IMR-90 (cell line): ENCODE measurements around the gene TMEM184C. TPM values are rescaled to one million over a fixed set of nuclear protein-coding genes. Genes with fewer than 3 reads are reported as not detected.

Experiments used
- ATAC-seq: fragments of 200-7000 bp; cut with Tn5 transposase; 2 replicates; pipeline ENCODE4 v1.9.1; 2020; ENCODE audit warnings: low read depth, mild to moderate bottlenecking, moderate library complexity
- BruUV-seq: library from RNA; stranded (reverse); fragments of 400-500 nt; replicated peaks from 2 replicates; lab custom pipeline; 2021; lab: Mats Ljungman, UMichigan
- CTCF ChIA-PET: fragments of 300-600 bp; formaldehyde crosslinking; extraction: SDS; loops from one replicate; lab custom pipeline; 2021; ENCODE audit warnings: antibody characterized with exemption; lab: Yijun Ruan, JAX
- POLR2A ChIA-PET: fragments of 300-600 bp; sonication (Branson Sonifier 250); formaldehyde crosslinking; loops from one replicate; lab custom pipeline; 2022; ENCODE audit warnings: antibody characterized with exemption; ENCODE audit not compliant: unreplicated experiment; lab: Charles Lee
- DNase-seq: peaks from one replicate; pipeline ENCODE4 v3.0.0; 2013
- H2AFZ ChIP-seq: replicated peaks from 2 replicates; pipeline ENCODE3; 2013; ENCODE audit warnings: low read length, mild to moderate bottlenecking; ENCODE audit not compliant: poor library complexity
- H2AK5ac ChIP-seq: 2 replicates; pipeline ENCODE4 v1.6.1; 2013; ENCODE audit warnings: low read depth, low read length, inconsistent platforms
- H2AK9ac ChIP-seq: replicated peaks from 2 replicates; pipeline ENCODE3; 2013; ENCODE audit warnings: mild to moderate bottlenecking, low read depth, low read length, moderate library complexity; ENCODE audit not compliant: poor library complexity
- H2BK120ac ChIP-seq: 2 replicates; pipeline ENCODE4 v1.6.1; 2013; ENCODE audit warnings: low read depth, low read length, inconsistent platforms
- H2BK15ac ChIP-seq: 3 replicates; pipeline ENCODE4 v1.6.1; 2013; ENCODE audit warnings: low read depth, low read length, inconsistent platforms
- H2BK20ac ChIP-seq: 2 replicates; pipeline ENCODE4 v1.6.1; 2013; ENCODE audit warnings: low read depth, mild to moderate bottlenecking, inconsistent platforms, low read length, moderate library complexity
- H2BK5ac ChIP-seq: 2 replicates; pipeline ENCODE4 v1.6.1; 2013; ENCODE audit warnings: mild to moderate bottlenecking, low read depth, low read length, inconsistent platforms; ENCODE audit not compliant: poor library complexity, severe bottlenecking
- H3K14ac ChIP-seq: replicated peaks from 2 replicates; pipeline ENCODE4 v1.6.1; 2013; ENCODE audit warnings: low read depth, low read length, inconsistent platforms
- H3K18ac ChIP-seq: 2 replicates; pipeline ENCODE4 v1.6.1; 2013; ENCODE audit warnings: low read depth, low read length, control low read depth
- H3K23ac ChIP-seq: 2 replicates; pipeline ENCODE4 v1.6.1; 2013; ENCODE audit warnings: low read depth, low read length, inconsistent platforms
- H3K27ac ChIP-seq: 2 replicates; pipeline ENCODE4 v1.5.1; 2013; ENCODE audit warnings: mild to moderate bottlenecking, control low read depth, low read length; ENCODE audit not compliant: insufficient read depth
- H3K27me3 ChIP-seq: 2 replicates; pipeline ENCODE4 v1.6.1; 2013; ENCODE audit warnings: low read length; ENCODE audit not compliant: control insufficient read depth, insufficient read depth
- H3K36me3 ChIP-seq: 2 replicates; pipeline ENCODE4 v1.6.1; 2013; ENCODE audit warnings: low read length, mixed read lengths; ENCODE audit not compliant: control insufficient read depth, insufficient read depth
- H3K4ac ChIP-seq: 2 replicates; pipeline ENCODE4 v1.6.1; 2013; ENCODE audit warnings: low read depth, low read length, inconsistent platforms
- H3K4me1 ChIP-seq: 2 replicates; pipeline ENCODE4 v1.6.1; 2013; ENCODE audit warnings: low read length, mixed read lengths; ENCODE audit not compliant: control insufficient read depth, insufficient read depth
- H3K4me2 ChIP-seq: 2 replicates; pipeline ENCODE4 v1.6.1; 2013; ENCODE audit warnings: low read depth, mild to moderate bottlenecking, control low read depth, low read length, moderate library complexity
- H3K4me3 ChIP-seq: 2 replicates; pipeline ENCODE4 v1.5.1; 2013; ENCODE audit warnings: low read depth, mild to moderate bottlenecking, control low read depth, low read length, moderate library complexity; ENCODE audit not compliant: insufficient read depth
- H3K56ac ChIP-seq: 2 replicates; pipeline ENCODE4 v1.6.1; 2013; ENCODE audit warnings: low read length, inconsistent platforms; ENCODE audit not compliant: insufficient read depth; ENCODE audit errors: extremely low read depth
- H3K79me1 ChIP-seq, 2 experiments: 2 replicates each; pipeline ENCODE4 v1.6.1; 2013; ENCODE audit warnings: low read length in 2 of 2, inconsistent platforms in 1 of 2, low read depth in 1 of 2
- H3K9ac ChIP-seq: 2 replicates; pipeline ENCODE4 v1.6.1; 2013; ENCODE audit warnings: low read depth, low read length, control low read depth
- H3K9me1 ChIP-seq: 2 replicates; pipeline ENCODE4 v1.6.1; 2013; ENCODE audit warnings: low read length, inconsistent platforms; ENCODE audit not compliant: insufficient read depth
- H3K9me3 ChIP-seq: 2 replicates; pipeline ENCODE4 v1.6.1; 2013; ENCODE audit warnings: low read length; ENCODE audit not compliant: control insufficient read depth, insufficient read depth
- H4K20me1 ChIP-seq: 2 replicates; pipeline ENCODE4 v1.6.1; 2013; ENCODE audit warnings: low read length, inconsistent platforms; ENCODE audit not compliant: insufficient read depth
- H4K5ac ChIP-seq: 2 replicates; pipeline ENCODE4 v1.6.1; 2013; ENCODE audit warnings: mild to moderate bottlenecking, low read depth, low read length, control low read depth
- H4K8ac ChIP-seq, 2 experiments: 2 replicates each; pipeline ENCODE4 v1.6.1; 2013; ENCODE audit warnings: low read depth in 2 of 2, low read length in 2 of 2, control low read depth in 1 of 2, inconsistent platforms in 1 of 2
- H4K91ac ChIP-seq: 2 replicates; pipeline ENCODE4 v1.6.1; 2013; ENCODE audit warnings: low read depth, low read length, inconsistent platforms; ENCODE audit not compliant: insufficient read depth
- BHLHE40 ChIP-seq: fragments of 150-350 bp; IDR thresholded peaks from 2 replicates; pipeline ENCODE4 v1.6.1; 2016; ENCODE audit warnings: mild to moderate bottlenecking, low read depth, low read length
- CEBPB ChIP-seq: IDR thresholded peaks from 2 replicates; pipeline ENCODE4 v1.6.1; 2012; ENCODE audit warnings: low read depth, low read length, improper control_type of control experiment
- CHD1 ChIP-seq: IDR thresholded peaks from 2 replicates; pipeline ENCODE4 v1.6.1; 2012; ENCODE audit warnings: low read depth, low read length, improper control_type of control experiment
- FOS ChIP-seq: fragments of 150-350 bp; IDR thresholded peaks from 2 replicates; pipeline ENCODE4 v1.6.1; 2016; ENCODE audit warnings: low read depth, low read length
- MAZ ChIP-seq: IDR thresholded peaks from 2 replicates; pipeline ENCODE4 v1.6.1; 2012; ENCODE audit warnings: low read depth, mild to moderate bottlenecking, low read length, improper control_type of control experiment, moderate library complexity, borderline replicate concordance
- MXI1 ChIP-seq: IDR thresholded peaks from 2 replicates; pipeline ENCODE4 v1.6.1; 2012; ENCODE audit warnings: low read depth, mild to moderate bottlenecking, low read length, moderate library complexity, borderline replicate concordance
- POLR2A ChIP-seq: IDR thresholded peaks from 2 replicates; pipeline ENCODE4 v1.6.1; 2012; ENCODE audit warnings: mild to moderate bottlenecking, low read depth, low read length
- RCOR1 ChIP-seq: IDR thresholded peaks from 2 replicates; pipeline ENCODE4 v1.6.1; 2012; ENCODE audit warnings: mild to moderate bottlenecking, low read length, improper control_type of control experiment; ENCODE audit not compliant: insufficient replicate concordance
- RFX5 ChIP-seq: IDR thresholded peaks from 2 replicates; pipeline ENCODE4 v1.8.0; 2012; ENCODE audit warnings: low read depth, mild to moderate bottlenecking, low read length, moderate library complexity
- WGBS, 2 experiments: methylation state at CpG; one replicate each; pipeline versions ENCODE4 v1.1.5 to v1.1.7; 2013; ENCODE audit warnings: missing lambda C conversion rate in 2 of 2; ENCODE audit not compliant: insufficient read length in 1 of 2; ENCODE audit errors: extremely low coverage in 2 of 2; 5-methylcytosine and 5-hydroxymethylcytosine counted together
- dilution Hi-C: fragments of 300-500 bp; cut with HindIII; formaldehyde crosslinking; loops from one replicate; pipeline ENCODE4 v1.14.3; 2018; ENCODE audit warnings: low sequenced_read_pairs; ENCODE audit not compliant: unreplicated experiment
- in situ Hi-C: fragments of 300-500 bp; cut with MboI; formaldehyde crosslinking; loops from 3 replicates; pipeline ENCODE4 v1.14.3; 2019; ENCODE audit warnings: low sequenced_read_pairs, inconsistent platforms, mixed read lengths
- intact Hi-C: fragments of 100-400 bp; cut with micrococcal nuclease; formaldehyde crosslinking; loops from 2 replicates; pipeline ENCODE4 v1.10.0; 2022
- polyA plus RNA-seq, 3 experiments: library from polyadenylated mRNA; depleted of rRNA; stranded (reverse); fragments of >200 nt; gene quantifications; 2 replicates each; pipeline ENCODE4 v1.2.3, GENCODE V29; 2012; ENCODE audit warnings: low replicate concordance in 1 of 3
- total RNA-seq: library from RNA; depleted of rRNA; stranded (reverse); fragments of >200 nt; gene quantifications from 2 replicates; pipeline ENCODE4 v1.2.3, GENCODE V29; 2012

Gene TMEM184C
- total and polyA plus RNA-seq, 2 of the 4 experiments (the other 2 are of a cell fraction): 17.4 to 67.6 TPM

- H3K4me3 ChIP-seq: no peak overlapping the region
- H2BK15ac ChIP-seq: no peak overlapping the region
- no peaks in the 10 kb centered on the region for H3K9me1 ChIP-seq
- no peak overlapping the region for H3K14ac ChIP-seq
- H3K79me1 ChIP-seq: no peaks in the 10 kb centered on the region
- ATAC-seq (no peak), DNase-seq (no peak)
- no peak overlapping the region for H3K4me2 ChIP-seq
- H3K4ac ChIP-seq: no peak overlapping the region
- no peaks in the 10 kb centered on the region for H3K4me1 ChIP-seq
- H2BK5ac ChIP-seq: no peak overlapping the region
- no peaks in the 10 kb centered on the region for H4K20me1 ChIP-seq
- no TSS peak for BruUV-seq
- ChIA-PET POLR2A (no interaction called here), CTCF (interaction anchor here (0.5 to 0.8 kb wide), 2 partner anchors 12 to 54 kb away, joined by 3 read pairs; no protein-coding TSS in a partner anchor)
- H3K23ac ChIP-seq: no peak overlapping the region
- no peak overlapping the region for H4K5ac ChIP-seq
- no peak overlapping the region for H2AFZ ChIP-seq
- dilution Hi-C loops: no loop called here
- H2AK9ac ChIP-seq: no peak overlapping the region
- H4K8ac ChIP-seq: no peak overlapping the region
- WGBS, 2 experiments: no CpG with 5 or more reads among the region's 1 CpG
- H3K36me3 ChIP-seq: no peaks in the 10 kb centered on the region
- in situ Hi-C loops: no loop called here
- no peak overlapping the region for H3K9ac ChIP-seq
- H2AK5ac ChIP-seq: no peak overlapping the region
- no peak overlapping the region for H4K91ac ChIP-seq
- no peak overlapping the region for H2BK120ac ChIP-seq
- intact Hi-C loops: no loop called here
- H3K9me3 ChIP-seq: peaks cover 3% of the 10 kb centered on the region; the same call in 1 of the 2 replicates
- H3K27ac ChIP-seq: no peak overlapping the region
- H3K56ac ChIP-seq: no peak overlapping the region
- peaks cover 5% of the 10 kb centered on the region; the same call in 1 of the 2 replicates for H3K27me3 ChIP-seq
- H2BK20ac ChIP-seq: no peak overlapping the region
- H3K18ac ChIP-seq: no peak overlapping the region
- TF ChIP-seq CHD1 (no peak), MXI1 (no peak), MAZ (no peak), POLR2A (no peak), BHLHE40 (no peak), RFX5 (no peak), CEBPB (no peak), FOS (no peak), RCOR1 (no peak)
Observed at GRCh38 chr4:147696866-147697265, 79.7 kb downstream of the TMEM184C start.
